Thoracic aorta endothelial cell (primary cell): ENCODE data around the gene ANKMY1. TPM values are rescaled to one million over a fixed set of nuclear protein-coding genes. Genes with fewer than 3 reads are reported as not detected.

Experiments
- small RNA-seq: library from RNA; depleted of rRNA; stranded (forward); fragments of <200 nt; gene quantifications from one replicate; pipeline ENCODE3, GENCODE V24; 2012
- total RNA-seq: library from RNA; depleted of rRNA; stranded (reverse); fragments of >200 nt; gene quantifications from 2 replicates; pipeline ENCODE4 v1.2.3, GENCODE V29; 2012

ANKMY1 gene
- total RNA-seq, result 6.1 and 8.9 TPM in 2 replicates

GRCh38 chr2:240557808-240558207 is at the start of gene ANKMY1:
ANKMY1 (minus strand) TSS chr2:240557988; CDS start chr2:240557335, 653 bp downstream.

DNA sequence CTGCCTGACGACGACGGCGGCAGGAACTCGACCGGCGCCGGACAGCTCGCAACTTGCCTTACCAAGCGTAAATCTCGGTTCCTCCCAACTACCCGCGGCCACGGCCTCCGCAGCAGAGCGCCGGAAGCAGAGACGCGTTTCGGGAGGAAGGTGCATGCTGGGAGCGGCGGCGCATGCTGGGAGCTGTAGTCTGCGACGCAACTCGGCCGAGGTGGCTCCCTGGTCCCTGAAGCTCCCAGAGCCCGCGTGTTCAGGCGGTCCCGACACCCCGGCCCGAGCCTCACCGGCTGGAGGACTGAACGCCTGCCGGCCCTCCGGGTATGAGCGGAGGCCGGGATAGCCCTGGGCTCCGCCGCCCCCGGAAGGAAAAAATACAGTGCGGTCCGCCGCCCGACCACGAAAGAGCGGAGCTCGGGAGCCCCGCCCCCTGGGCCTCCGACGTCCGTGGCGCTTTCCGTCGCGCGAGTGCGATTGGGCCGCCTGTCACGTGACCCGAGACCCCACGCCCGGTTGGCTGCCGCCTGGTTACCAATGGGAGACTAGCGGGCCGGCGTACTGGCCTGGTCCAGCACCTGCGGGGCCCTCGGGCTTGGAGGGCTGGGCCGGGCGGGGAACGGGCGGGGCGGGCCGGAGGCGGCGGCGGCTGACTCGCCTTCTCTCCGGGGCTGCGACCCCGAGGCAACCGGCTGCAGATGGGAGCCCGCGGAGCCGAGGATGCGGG is 28.6 kb upstream of the ANKMY1 start, which contains the start of gene CAPN10:
TSS of gene CAPN10 (plus strand) at position 537 of the 721 bp plus-strand sequence. CDS start at position 715, 178 bp downstream.

GRCh38 chr2:240567872-240568677 is 10.3 kb upstream of the ANKMY1 start, which contains the start of gene RNPEPL1:
RNPEPL1 (plus strand) TSS chr2:240568484; CDS start chr2:240568587, 103 bp downstream.

DNA sequence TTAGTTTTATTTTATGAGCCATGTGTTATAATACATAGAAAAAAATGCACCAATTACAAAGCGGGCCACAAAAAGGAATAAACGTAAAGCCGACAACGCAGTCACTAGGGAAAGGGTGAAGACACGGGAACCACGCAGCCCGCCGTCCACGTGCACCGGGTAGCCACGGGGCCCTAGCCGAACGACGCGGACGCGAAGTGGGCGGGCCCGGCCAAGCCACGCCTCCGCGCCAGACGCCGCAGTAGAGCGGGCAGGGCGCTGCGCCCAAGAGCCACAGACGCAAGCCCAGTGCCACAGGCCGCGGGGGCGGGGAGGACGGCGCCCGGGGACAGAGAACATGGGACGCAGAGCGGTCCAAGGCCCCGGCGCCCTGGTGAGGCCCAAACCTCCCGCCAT is 2.3 kb upstream of the ANKMY1 start, which contains the start of gene DUSP28:
TSS of gene DUSP28 (plus strand) at position 274 of the 396 bp plus-strand sequence. CDS start 328 bp downstream, outside the sequence.

GRCh38 chr2:240435457-240435947 is 122.3 kb downstream of the ANKMY1 start, which contains the start of gene GPC1:
GPC1 (plus strand) TSS chr2:240435663; CDS start chr2:240435919, 256 bp downstream.

Small RNAs within 50 kb of the gene (small RNA-seq; reads per million reads assigned to genes)
- gene MIR149, result 33.5 reads per million, percentile 97 among the genes with 10 or more reads in this experiment

Other genes starting within 250 kb of the ANKMY1 start
- gene GPC1, start 122.3 kb downstream of the ANKMY1 start, total RNA-seq, result 16.1 and 22.2 TPM in 2 replicates
- 1.8 and 3.2 TPM in 2 replicates for gene DUSP28, start 2.4 kb upstream of the ANKMY1 start, total RNA-seq
- gene RNPEPL1, start 10.5 kb upstream of the ANKMY1 start, total RNA-seq, result 22.7 and 32.5 TPM in 2 replicates
- 27.0 and 28.2 TPM in 2 replicates for gene CAPN10, start 28.7 kb upstream of the ANKMY1 start, total RNA-seq
- gene GPR35, start 67.5 kb upstream of the ANKMY1 start, total RNA-seq, result 0.13 and 0.14 TPM in 2 replicates
- not detected in 2 replicates for gene AQP12B, start 124.9 kb upstream of the ANKMY1 start, total RNA-seq
- not detected in 2 replicates for gene AQP12A, start 133.9 kb upstream of the ANKMY1 start, total RNA-seq